ENCODE results near the gene CSF2RB.

Gene CSF2RB

DNA sequence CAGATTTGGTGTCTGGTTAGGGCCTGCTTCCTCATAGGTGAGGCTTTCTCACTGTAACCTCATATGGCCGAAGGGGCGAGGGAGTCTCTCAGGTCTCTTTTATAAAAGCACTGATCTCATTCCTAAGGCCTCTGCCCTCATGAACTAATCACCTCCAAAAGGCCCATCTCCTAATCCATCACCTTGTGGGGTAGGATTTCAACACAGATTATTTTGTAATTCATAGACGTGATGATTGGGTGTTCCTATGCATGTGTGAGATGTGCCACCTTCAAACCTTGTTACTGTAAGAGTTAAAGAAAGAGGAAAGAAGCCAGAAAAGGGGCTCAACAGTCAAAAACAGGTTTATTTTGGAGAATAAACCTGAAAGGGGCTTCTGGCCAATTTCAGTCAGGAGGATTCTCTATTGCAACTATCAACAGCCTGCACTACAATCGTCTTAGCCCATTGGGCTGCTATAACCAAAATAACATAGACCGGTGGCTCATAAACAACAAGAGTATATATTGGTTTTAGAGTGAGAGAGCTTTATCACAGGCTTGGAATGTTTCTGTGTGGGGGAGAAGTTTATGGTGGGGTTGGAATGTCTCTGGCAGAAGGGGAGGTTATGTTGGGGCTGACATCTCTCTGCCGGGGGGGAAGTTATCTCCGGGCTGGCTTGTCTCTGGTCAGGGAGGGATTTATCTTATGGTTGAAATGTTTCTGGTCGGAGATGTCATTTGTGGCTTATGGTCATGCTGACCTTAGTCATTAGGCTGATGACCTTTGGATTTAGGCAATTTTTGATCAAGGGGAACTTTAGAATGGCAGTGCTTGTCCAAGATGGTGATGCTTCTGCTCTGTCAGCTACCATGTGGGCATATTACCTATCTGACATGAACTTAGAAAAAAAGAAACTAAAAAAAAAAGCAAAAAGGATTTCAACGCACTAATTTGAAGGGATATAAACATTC lies 35.1 kb downstream of the CSF2RB start:
- Histone ChIP-seq H3K79me2 (ENCODE audit: insufficient read depth, low read length) (no peaks in the 10 kb centered on the region), H4K20me1 (ENCODE audit: insufficient read depth, low read length) (no peaks in the 10 kb centered on the region), H3K4me3 (ENCODE audit: low read depth in 1 of 2, low read length in 2 of 2) (no peak overlapping the region), H2AFZ (ENCODE audit: low read depth, low read length) (no peak overlapping the region), H3K36me3 (ENCODE audit: insufficient read depth, low read length) (no peaks in the 10 kb centered on the region), H3K4me2 (ENCODE audit: insufficient read depth, low read length) (no peak overlapping the region), H3K4me1 (ENCODE audit: insufficient read depth, low read length) (no peaks in the 10 kb centered on the region), H3K27me3 (ENCODE audit: insufficient read depth, low read length, poor library complexity) (peaks cover 3% of the 10 kb centered on the region), H3K9me3 (ENCODE audit: insufficient read depth, low read length, severe bottlenecking) (no peaks in the 10 kb centered on the region), H3K27ac (ENCODE audit: low read length) (no peak overlapping the region), H3K9ac (ENCODE audit: low read depth, low read length) (no peak overlapping the region)
- DNase-seq (no peak), ATAC-seq (ENCODE audit: insufficient read depth, low read depth) (no peak)
- no peak for TF ChIP-seq EZH2 (IDR thresholded peaks at IDR 0.05; ENCODE audit: borderline replicate concordance, low read depth, low read length, severe bottlenecking)
- TF ChIP-seq, protein P1, sequence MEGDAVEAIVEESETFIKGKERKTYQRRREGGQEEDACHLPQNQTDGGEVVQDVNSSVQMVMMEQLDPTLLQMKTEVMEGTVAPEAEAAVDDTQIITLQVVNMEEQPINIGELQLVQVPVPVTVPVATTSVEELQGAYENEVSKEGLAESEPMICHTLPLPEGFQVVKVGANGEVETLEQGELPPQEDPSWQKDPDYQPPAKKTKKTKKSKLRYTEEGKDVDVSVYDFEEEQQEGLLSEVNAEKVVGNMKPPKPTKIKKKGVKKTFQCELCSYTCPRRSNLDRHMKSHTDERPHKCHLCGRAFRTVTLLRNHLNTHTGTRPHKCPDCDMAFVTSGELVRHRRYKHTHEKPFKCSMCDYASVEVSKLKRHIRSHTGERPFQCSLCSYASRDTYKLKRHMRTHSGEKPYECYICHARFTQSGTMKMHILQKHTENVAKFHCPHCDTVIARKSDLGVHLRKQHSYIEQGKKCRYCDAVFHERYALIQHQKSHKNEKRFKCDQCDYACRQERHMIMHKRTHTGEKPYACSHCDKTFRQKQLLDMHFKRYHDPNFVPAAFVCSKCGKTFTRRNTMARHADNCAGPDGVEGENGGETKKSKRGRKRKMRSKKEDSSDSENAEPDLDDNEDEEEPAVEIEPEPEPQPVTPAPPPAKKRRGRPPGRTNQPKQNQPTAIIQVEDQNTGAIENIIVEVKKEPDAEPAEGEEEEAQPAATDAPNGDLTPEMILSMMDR (IDR thresholded peaks at IDR 0.05; ENCODE audit: borderline replicate concordance, extremely low read depth, low read length, poor library complexity, severe bottlenecking) = no peak

DNA sequence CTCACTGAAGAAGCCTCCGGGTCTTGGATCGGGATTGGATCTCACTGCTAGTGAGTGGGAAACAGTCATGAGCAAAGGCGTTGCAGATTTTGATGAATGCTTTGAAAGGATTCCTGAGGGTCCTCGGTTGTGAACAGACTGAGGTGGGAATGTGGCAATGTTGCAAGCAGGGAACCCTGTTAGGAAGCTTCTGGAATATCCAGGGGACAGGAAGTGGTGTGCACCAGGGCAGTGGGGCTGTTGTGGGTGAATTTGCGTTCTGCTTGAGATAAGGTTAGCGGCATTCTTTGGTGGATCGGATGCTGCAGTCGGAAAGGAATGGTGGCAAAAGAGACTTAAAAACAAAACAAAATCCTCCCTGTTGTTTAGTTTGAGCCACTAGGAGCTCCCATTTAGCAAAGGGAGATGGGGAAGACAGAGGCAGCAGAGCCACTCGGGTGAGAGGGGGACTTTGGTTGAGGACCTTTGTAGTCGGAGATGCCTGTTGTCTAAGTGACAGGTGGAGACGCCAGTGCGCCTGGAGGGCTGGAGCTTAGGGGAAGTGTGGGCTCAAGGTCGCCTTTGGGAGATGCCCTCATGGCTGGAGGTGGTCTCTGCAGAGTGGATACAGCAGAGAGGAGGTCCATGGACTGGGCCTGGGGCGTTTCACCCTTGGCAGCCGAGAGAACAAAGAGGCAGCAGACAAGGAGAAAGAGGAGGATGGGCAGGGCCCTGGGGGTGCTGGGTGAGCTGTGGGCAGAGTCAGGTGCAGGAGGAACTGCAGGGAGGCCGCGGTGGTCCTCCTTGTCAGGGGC lies 37.6 kb downstream of the CSF2RB start:
- no peak for ATAC-seq (ENCODE audit: insufficient read depth, low read depth)

DNA sequence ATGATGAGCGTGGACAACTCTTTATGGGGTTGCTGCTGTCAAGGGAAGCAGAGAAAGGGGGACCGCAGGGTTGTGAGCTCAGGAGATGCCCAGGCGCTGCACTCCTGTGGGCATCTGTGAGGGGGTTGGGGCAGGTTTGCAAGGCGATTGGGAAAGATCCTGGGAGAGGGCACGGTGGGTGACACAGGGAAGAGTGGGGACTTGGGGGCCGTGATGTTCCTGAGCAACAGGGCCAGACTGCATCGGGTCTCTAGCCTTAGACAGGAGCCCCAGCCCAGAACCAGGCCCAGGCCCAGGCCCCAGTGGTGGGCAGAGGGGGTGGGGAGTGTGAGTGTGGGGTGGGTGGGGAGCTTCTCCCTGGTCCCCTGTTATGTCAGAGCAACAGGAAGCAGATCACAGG lies 38.3 kb downstream of the CSF2RB start:
- ATAC-seq (ENCODE audit: insufficient read depth, low read depth) = no peak
- H3K4me3 ChIP-seq (ENCODE audit: low read depth in 1 of 2, low read length in 2 of 2) = no peak overlapping the region
- H3K4me1 ChIP-seq (ENCODE audit: insufficient read depth, low read length) = no peaks in the 10 kb centered on the region

More for the DNA sequence above, 37.6 kb downstream of the CSF2RB start:
- Histone ChIP-seq H3K4me2 (ENCODE audit: insufficient read depth, low read length) (no peak overlapping the region), H3K27ac (ENCODE audit: low read length) (no peak overlapping the region), H3K4me1 (ENCODE audit: insufficient read depth, low read length) (no peaks in the 10 kb centered on the region), H2AFZ (ENCODE audit: low read depth, low read length) (no peak overlapping the region), H3K79me2 (ENCODE audit: insufficient read depth, low read length) (no peaks in the 10 kb centered on the region), H3K9ac (ENCODE audit: low read depth, low read length) (no peak overlapping the region), H3K4me3 (ENCODE audit: low read depth in 1 of 2, low read length in 2 of 2) (no peak overlapping the region), H3K36me3 (ENCODE audit: insufficient read depth, low read length) (no peaks in the 10 kb centered on the region), H3K9me3 (ENCODE audit: insufficient read depth, low read length, severe bottlenecking) (no peaks in the 10 kb centered on the region), H3K27me3 (ENCODE audit: insufficient read depth, low read length, poor library complexity) (no peaks in the 10 kb centered on the region), H4K20me1 (ENCODE audit: insufficient read depth, low read length) (no peaks in the 10 kb centered on the region)
- TF ChIP-seq, protein P1 (IDR thresholded peaks at IDR 0.05; ENCODE audit: borderline replicate concordance, extremely low read depth, low read length, poor library complexity, severe bottlenecking) = no peak
- no peak for TF ChIP-seq EZH2 (IDR thresholded peaks at IDR 0.05; ENCODE audit: borderline replicate concordance, low read depth, low read length, severe bottlenecking)
- no peak for DNase-seq

More for the DNA sequence above, 38.3 kb downstream of the CSF2RB start:
- H3K27ac ChIP-seq (ENCODE audit: low read length) = no peak overlapping the region
- peaks cover 2% of the 10 kb centered on the region for H3K9me3 ChIP-seq (ENCODE audit: insufficient read depth, low read length, severe bottlenecking)
- H3K36me3 ChIP-seq (ENCODE audit: insufficient read depth, low read length) = no peaks in the 10 kb centered on the region
- no peak overlapping the region for H3K9ac ChIP-seq (ENCODE audit: low read depth, low read length)
- no peaks in the 10 kb centered on the region for H3K79me2 ChIP-seq (ENCODE audit: insufficient read depth, low read length)
- H3K27me3 ChIP-seq (ENCODE audit: insufficient read depth, low read length, poor library complexity) = no peaks in the 10 kb centered on the region
- no peaks in the 10 kb centered on the region for H4K20me1 ChIP-seq (ENCODE audit: insufficient read depth, low read length)
- H2AFZ ChIP-seq (ENCODE audit: low read depth, low read length) = no peak overlapping the region
- no peak for DNase-seq
- H3K4me2 ChIP-seq (ENCODE audit: insufficient read depth, low read length) = no peak overlapping the region
- TF ChIP-seq EZH2 (IDR thresholded peaks at IDR 0.05; ENCODE audit: borderline replicate concordance, low read depth, low read length, severe bottlenecking) = no peak
- TF ChIP-seq, protein P1 (IDR thresholded peaks at IDR 0.05; ENCODE audit: borderline replicate concordance, extremely low read depth, low read length, poor library complexity, severe bottlenecking) = no peak
